HepG2 (cell line): ENCODE data around the gene COQ10B. TPM values are rescaled to one million over a fixed set of nuclear protein-coding genes. Genes with fewer than 3 reads are reported as not detected.

Experiments used
- E2F1 ChIP-seq: sonication (generic); formaldehyde crosslinking; IDR thresholded peaks from 2 replicates; pipeline ENCODE4 v1.5.0; 2020; ENCODE audit warnings: missing genetic modification reagents
- ELF3 ChIP-seq: IDR thresholded peaks from 2 replicates; pipeline ENCODE4 v1.6.1; 2016; ENCODE audit warnings: missing genetic modification reagents, missing compliant biosample characterization
- HNF1A ChIP-seq, 2 experiments: sonication (generic) in 1 of 2; formaldehyde crosslinking in 1 of 2; IDR thresholded peaks; 2 replicates each; pipeline versions ENCODE4 v1.4.0 to v1.6.1; 2016 to 2020; ENCODE audit warnings: borderline replicate concordance in 1 of 2, low read depth in 1 of 2, mild to moderate bottlenecking in 1 of 2, missing genetic modification reagents in 1 of 2
- IRX3 ChIP-seq: sonication (generic); formaldehyde crosslinking; IDR thresholded peaks from 2 replicates; pipeline ENCODE4 v1.8.1; 2023; ENCODE audit warnings: mild to moderate bottlenecking, low read depth, missing genetic modification reagents, borderline replicate concordance
- NFRKB ChIP-seq: fragments of 450-650 bp; IDR thresholded peaks from 2 replicates; pipeline ENCODE4 v1.6.1; 2017
- RERE ChIP-seq: IDR thresholded peaks from 2 replicates; pipeline ENCODE4 v1.6.1; 2016; ENCODE audit warnings: low read depth, missing genetic modification reagents, missing compliant biosample characterization
- RFX1 ChIP-seq: fragments of 450-650 bp; IDR thresholded peaks from 2 replicates; pipeline ENCODE4 v1.6.1; 2017
- RFXANK ChIP-seq: IDR thresholded peaks from 2 replicates; pipeline ENCODE4 v1.6.1; 2016
- ZBTB33 ChIP-seq: sonication (generic); formaldehyde crosslinking; IDR thresholded peaks from 2 replicates; pipeline ENCODE4 v1.4.0; 2020; ENCODE audit warnings: missing genetic modification reagents
- ZBTB8A ChIP-seq: sonication (generic); formaldehyde crosslinking; IDR thresholded peaks from 2 replicates; pipeline ENCODE4 v1.4.0; 2020; ENCODE audit warnings: mild to moderate bottlenecking, low read depth, missing genetic modification reagents, borderline replicate concordance
- ZFP36L1 ChIP-seq: sonication (generic); formaldehyde crosslinking; IDR thresholded peaks from 2 replicates; pipeline ENCODE4 v1.8.0; 2022; ENCODE audit warnings: mild to moderate bottlenecking, missing genetic modification reagents, moderate library complexity
- ZMAT3 ChIP-seq: sonication (generic); formaldehyde crosslinking; conservative IDR thresholded peaks from 2 replicates; pipeline ENCODE4 v1.7.0; 2021; ENCODE audit warnings: missing genetic modification reagents
- ZNF280B ChIP-seq: sonication (generic); formaldehyde crosslinking; IDR thresholded peaks from 2 replicates; pipeline ENCODE4 v1.5.0; 2020; ENCODE audit warnings: missing genetic modification reagents, mild to moderate bottlenecking, borderline replicate concordance
- ZNF768 ChIP-seq: sonication (generic); formaldehyde crosslinking; IDR thresholded peaks from 2 replicates; pipeline ENCODE4 v1.4.0; 2020; ENCODE audit warnings: missing genetic modification reagents
- polyA plus RNA-seq, 8 experiments: library from polyadenylated mRNA; depleted of rRNA in 3 of 8; stranded (reverse) in 7 of 8; unstranded in 1 of 8; fragments of >200 nt; fragmentation: Illumina TruSeq in 4 of 8; extraction: Trizol in 4 of 8; gene quantifications; 2 replicates each; pipeline versions ENCODE4 v1.2.1 to v1.2.3, GENCODE V29; 2011 to 2016; ENCODE audit warnings: low read depth in 4 of 8, missing spikeins in 1 of 8, mixed read lengths in 1 of 8; ENCODE audit not compliant: insufficient read depth in 1 of 8
- total RNA-seq, 5 experiments: library from RNA; depleted of rRNA; stranded (reverse); fragments of >200 nt; fragmentation: Illumina TruSeq; extraction: Trizol; gene quantifications; 2 replicates each; pipeline ENCODE4 v1.2.3, GENCODE V29; 2016; ENCODE audit warnings: low read depth in 1 of 5

The COQ10B gene
- total and polyA plus RNA-seq, 2 of the 13 experiments (the other 11 are each of a cell fraction or from before 2014, with no cell fraction given): 4.6 to 34.9 TPM

GRCh38 chr2:197515739-197516392, 62.5 kb downstream of the COQ10B start, which contains the start of gene MOB4 (continued):
- peak; percentile 88; the same call in 1 of the 2 replicates for TF ChIP-seq ZBTB8A (CRISPR knock-in tag)
- peak; percentile 83; the same call in 1 of the 2 replicates for TF ChIP-seq ZBTB33 (CRISPR knock-in tag)
- TF ChIP-seq ZFP36L1 (CRISPR knock-in tag): peak; percentile 97
- no peak for TF ChIP-seq RFX1
- TF ChIP-seq ZNF768 (CRISPR knock-in tag): peak; percentile 82; the same call in 1 of the 2 replicates
- TF ChIP-seq HNF1A (IDR thresholded peaks at IDR 0.05; ENCODE audit: low read depth): no peak
- peak; percentile 92 for TF ChIP-seq HNF1A (CRISPR knock-in tag; IDR thresholded peaks at IDR 0.05; ENCODE audit: borderline replicate concordance)
- peak; percentile 87 for TF ChIP-seq IRX3
- TF ChIP-seq RFXANK (CRISPR knock-in tag): peak; percentile 89
- TF ChIP-seq RERE (CRISPR knock-in tag): peak; percentile 74
- no peak; the same call in none of the 2 replicates for TF ChIP-seq E2F1 (CRISPR knock-in tag)
- TF ChIP-seq ZMAT3 (CRISPR knock-in tag): peak; percentile 98
- peak; percentile 99 for TF ChIP-seq ELF3 (CRISPR knock-in tag)
- peak; percentile 95 for TF ChIP-seq ZNF280B (CRISPR knock-in tag)
- peak; percentile 65; the same call in 1 of the 2 replicates for TF ChIP-seq NFRKB
